Measurements from ENCODE around the gene CYP2E1.

DNA sequence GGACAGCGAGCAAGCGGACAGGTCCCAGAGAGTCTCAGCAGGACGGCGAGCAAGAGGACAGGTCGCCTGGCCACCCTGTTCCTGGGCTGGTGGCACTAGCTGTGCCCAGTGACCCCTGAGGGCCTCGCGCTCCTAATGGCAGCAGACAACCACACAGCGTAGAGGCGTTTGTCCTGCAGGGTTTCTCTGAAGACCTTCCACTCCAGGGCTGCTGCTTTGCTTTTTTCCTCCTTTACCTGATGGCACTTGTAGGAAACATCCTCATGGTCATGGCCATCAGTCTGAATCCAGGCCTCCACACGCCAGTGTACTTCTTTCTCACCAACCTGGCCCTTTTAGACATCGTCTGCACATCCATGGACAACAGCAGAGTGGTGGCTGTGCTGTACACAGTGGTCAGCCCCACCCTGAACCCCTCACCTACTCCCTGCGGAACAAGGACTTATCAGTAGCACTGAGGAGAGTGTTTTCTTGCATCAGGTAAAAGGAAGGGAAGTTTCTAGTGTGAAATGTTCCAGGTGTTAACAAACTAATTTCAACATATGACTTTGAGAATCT lies 46.0 kb upstream of the CYP2E1 start:
- TF ChIP-seq EZH2phosphoT487 (IDR thresholded peaks at IDR 0.05; ENCODE audit: insufficient read depth, low read depth) (no peak), EZH2 (IDR thresholded peaks at IDR 0.05; ENCODE audit: insufficient read depth, poor library complexity, severe bottlenecking) (no peak)

All from GM23248 (cell line).